ENCODE results near the gene MAP2K5. TPM values are rescaled to one million over a fixed set of nuclear protein-coding genes. Genes with fewer than 3 reads are reported as not detected.

MAP2K5 gene
- total RNA-seq, 1 experiment from 2014 or later: 15.0 TPM

DNA sequence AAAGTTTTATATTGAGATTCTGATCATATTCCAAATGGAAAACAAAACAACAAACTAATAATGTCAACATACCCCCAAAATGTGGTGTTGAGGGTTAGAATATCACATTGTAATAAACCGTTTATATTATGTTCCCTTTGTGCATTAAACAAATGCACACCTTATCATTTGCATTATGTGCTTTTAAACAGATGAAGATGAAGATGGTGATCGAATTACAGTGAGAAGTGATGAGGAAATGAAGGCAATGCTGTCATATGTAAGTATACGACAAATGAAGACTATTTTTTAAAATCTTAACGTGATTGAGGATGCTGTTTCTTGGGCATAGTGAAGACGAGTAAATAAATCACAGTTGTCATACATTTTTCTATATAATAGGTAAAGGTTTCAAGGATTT lies 20.6 kb downstream of the MAP2K5 start:
- Histone ChIP-seq H2BK120ac (ENCODE audit: low read depth, low read length, poor library complexity, severe bottlenecking) (no peak overlapping the region), H3K79me2 (ENCODE audit: insufficient read depth, low read length) (no peaks in the 10 kb centered on the region), H2BK15ac (ENCODE audit: low read depth, low read length) (no peak overlapping the region), H3K56ac (ENCODE audit: insufficient read length, low read depth, low read length) (no peak overlapping the region), H3T11ph (ENCODE audit: low read length) (no peak overlapping the region), H4K8ac (replicated peaks; ENCODE audit: insufficient read length, low read depth, low read length) (no peak overlapping the region), H3K27me3 (ENCODE audit: insufficient read depth, low read length) (no peaks in the 10 kb centered on the region), H2AK5ac (ENCODE audit: insufficient read length, low read length) (no peak overlapping the region), H3K9ac (ENCODE audit: extremely low read depth, insufficient read length, low read length) (no peak overlapping the region), H2AFZ (ENCODE audit: low read length) (no peak overlapping the region), H3K23ac (ENCODE audit: insufficient read length, low read depth, low read length) (no peak overlapping the region), H3K4ac (ENCODE audit: low read depth, low read length) (no peak overlapping the region), H3K23me2 (ENCODE audit: insufficient read length, low read depth, low read length, poor library complexity, severe bottlenecking) (no peaks in the 10 kb centered on the region), H3K4me1 (ENCODE audit: insufficient read depth, low read length) (no peaks in the 10 kb centered on the region), H4K5ac (ENCODE audit: insufficient read length, low read depth, low read length) (no peak overlapping the region), H3K27ac (ENCODE audit: insufficient read length, low read depth, low read length) (no peak overlapping the region), H2BK12ac (ENCODE audit: insufficient read length, low read depth, low read length) (no peak overlapping the region), H3K4me2 (ENCODE audit: insufficient read depth, insufficient read length, low read length) (no peak overlapping the region), H2BK20ac (ENCODE audit: low read depth, low read length, poor library complexity, severe bottlenecking) (no peak overlapping the region), H3K79me1 (ENCODE audit: insufficient read depth, low read depth, low read length, poor library complexity, severe bottlenecking) (no peaks in the 10 kb centered on the region), H3K14ac (ENCODE audit: insufficient read depth, low read length) (no peak overlapping the region), H3K18ac (ENCODE audit: insufficient read length, low read depth, low read length) (no peak overlapping the region), H2BK5ac (ENCODE audit: insufficient read length, low read length) (no peak overlapping the region), H4K20me1 (ENCODE audit: control insufficient read depth, insufficient read depth, insufficient read length) (no peaks in the 10 kb centered on the region), H4K91ac (ENCODE audit: insufficient read length, low read depth, low read length) (no peak overlapping the region), H3K9me3 (ENCODE audit: control insufficient read depth, low read depth, low read length) (no peaks in the 10 kb centered on the region)
- TF ChIP-seq, protein P1, sequence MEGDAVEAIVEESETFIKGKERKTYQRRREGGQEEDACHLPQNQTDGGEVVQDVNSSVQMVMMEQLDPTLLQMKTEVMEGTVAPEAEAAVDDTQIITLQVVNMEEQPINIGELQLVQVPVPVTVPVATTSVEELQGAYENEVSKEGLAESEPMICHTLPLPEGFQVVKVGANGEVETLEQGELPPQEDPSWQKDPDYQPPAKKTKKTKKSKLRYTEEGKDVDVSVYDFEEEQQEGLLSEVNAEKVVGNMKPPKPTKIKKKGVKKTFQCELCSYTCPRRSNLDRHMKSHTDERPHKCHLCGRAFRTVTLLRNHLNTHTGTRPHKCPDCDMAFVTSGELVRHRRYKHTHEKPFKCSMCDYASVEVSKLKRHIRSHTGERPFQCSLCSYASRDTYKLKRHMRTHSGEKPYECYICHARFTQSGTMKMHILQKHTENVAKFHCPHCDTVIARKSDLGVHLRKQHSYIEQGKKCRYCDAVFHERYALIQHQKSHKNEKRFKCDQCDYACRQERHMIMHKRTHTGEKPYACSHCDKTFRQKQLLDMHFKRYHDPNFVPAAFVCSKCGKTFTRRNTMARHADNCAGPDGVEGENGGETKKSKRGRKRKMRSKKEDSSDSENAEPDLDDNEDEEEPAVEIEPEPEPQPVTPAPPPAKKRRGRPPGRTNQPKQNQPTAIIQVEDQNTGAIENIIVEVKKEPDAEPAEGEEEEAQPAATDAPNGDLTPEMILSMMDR (conservative IDR thresholded peaks at IDR 0.05): no peak
- peaks cover 2 to 3% of the 10 kb centered on the region in 2 experiments; a peak in 4 of 5 replicates for H3K9me3 Mint-ChIP-seq
- no CpG with 5 or more reads among the region's 5 CpGs for WGBS (ENCODE audit: extremely low coverage, insufficient read length, low lambda C conversion rate)
- H3K4me1 Mint-ChIP-seq: peaks cover 24 to 26% of the 10 kb centered on the region in 2 experiments
- H3K27me3 Mint-ChIP-seq (ENCODE audit: low read depth): no peaks in the 10 kb centered on the region
- H3K4me3 Mint-ChIP-seq: no peak overlapping the region
- DNase-seq: no peak
- peaks cover 3 to 6% (median 4%) of the 10 kb centered on the region in 3 experiments; a peak in 5 of 7 replicates for H3K36me3 Mint-ChIP-seq (ENCODE audit: insufficient read depth in 1 of 3, low read depth in 3 of 3)
- H3K27ac Mint-ChIP-seq: no peak overlapping the region
